ENCODE results near the gene ADGRG7. TPM values are rescaled to one million over a fixed set of nuclear protein-coding genes. Genes with fewer than 3 reads are reported as not detected.

ADGRG7 gene
- total and polyA plus RNA-seq, 9 of the 15 experiments (the other 6 are each of a cell fraction or from before 2014, with no cell fraction given) = 0.03 TPM; not detected in 7

DNA sequence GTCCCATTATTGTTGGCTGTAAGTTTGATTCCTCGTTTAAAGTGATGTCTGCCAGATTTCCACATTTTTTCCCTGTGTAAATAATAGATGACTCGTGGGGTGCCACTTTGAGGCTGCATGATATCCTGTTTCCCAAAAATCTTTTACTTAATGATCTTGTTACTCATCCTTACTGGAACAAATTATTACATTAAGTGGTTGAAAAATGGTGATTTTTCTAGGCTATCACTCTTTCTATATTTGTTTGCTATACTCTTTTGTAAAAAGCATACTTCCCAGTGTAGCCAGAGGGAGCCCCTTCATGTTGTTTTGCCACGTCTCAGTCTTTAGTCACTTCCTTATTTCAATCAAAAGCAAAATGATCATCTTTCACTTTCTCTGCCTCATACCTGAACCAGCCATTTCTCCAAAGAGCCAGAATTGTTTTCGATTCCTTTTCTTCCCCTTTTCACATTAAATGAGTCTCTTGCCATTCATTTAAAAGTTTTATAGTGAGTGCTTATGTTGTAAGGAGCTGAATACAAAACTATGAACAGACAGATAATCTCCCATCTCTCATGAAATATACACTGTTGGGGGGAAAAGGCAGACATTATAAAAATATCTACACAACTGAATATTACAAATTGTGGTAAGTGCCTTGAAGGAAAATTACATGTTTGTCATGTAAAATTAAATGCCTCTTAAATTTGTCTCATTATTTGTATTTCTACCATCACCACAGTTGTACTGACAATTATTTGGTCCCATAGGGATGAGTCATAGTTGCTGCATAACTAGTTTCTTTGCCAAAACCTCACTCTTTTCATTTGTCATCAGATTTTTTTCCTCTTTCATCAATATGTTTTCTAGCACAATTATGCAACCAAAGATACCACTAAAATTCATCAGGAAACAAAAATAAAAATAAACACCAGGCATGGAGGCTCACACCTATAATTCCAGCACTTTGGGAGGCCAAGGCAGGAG, 41.5 kb downstream of the ADGRG7 start (continued):
- no peak for TF ChIP-seq BRD9 (IDR thresholded peaks at IDR 0.05; ENCODE audit: low read depth, partially characterized antibody)
- no peak for TF ChIP-seq ZNF764 (CRISPR knock-in tag; IDR thresholded peaks at IDR 0.05; ENCODE audit: low read depth)
- TF ChIP-seq E2F8 (IDR thresholded peaks at IDR 0.05; ENCODE audit: low read depth, partially characterized antibody) = no peak
- TF ChIP-seq NFIC (IDR thresholded peaks at IDR 0.05) = no peak
- TF ChIP-seq ZBED1 (IDR thresholded peaks at IDR 0.05) = no peak
- no peak for TF ChIP-seq POLR2AphosphoS2 (IDR thresholded peaks at IDR 0.05; ENCODE audit: low read length)
- 0 out of 2 replicates have a peak, but pooled peaks have one; percentile 2 for TF ChIP-seq ZNF316 (IDR thresholded peaks at IDR 0.05)
- no peak for TF ChIP-seq MTA3 (IDR thresholded peaks at IDR 0.05; ENCODE audit: borderline replicate concordance)
- no peak for TF ChIP-seq KDM5B (IDR thresholded peaks at IDR 0.05; ENCODE audit: insufficient replicate concordance, low read depth, low read length)
- TF ChIP-seq, protein P1, sequence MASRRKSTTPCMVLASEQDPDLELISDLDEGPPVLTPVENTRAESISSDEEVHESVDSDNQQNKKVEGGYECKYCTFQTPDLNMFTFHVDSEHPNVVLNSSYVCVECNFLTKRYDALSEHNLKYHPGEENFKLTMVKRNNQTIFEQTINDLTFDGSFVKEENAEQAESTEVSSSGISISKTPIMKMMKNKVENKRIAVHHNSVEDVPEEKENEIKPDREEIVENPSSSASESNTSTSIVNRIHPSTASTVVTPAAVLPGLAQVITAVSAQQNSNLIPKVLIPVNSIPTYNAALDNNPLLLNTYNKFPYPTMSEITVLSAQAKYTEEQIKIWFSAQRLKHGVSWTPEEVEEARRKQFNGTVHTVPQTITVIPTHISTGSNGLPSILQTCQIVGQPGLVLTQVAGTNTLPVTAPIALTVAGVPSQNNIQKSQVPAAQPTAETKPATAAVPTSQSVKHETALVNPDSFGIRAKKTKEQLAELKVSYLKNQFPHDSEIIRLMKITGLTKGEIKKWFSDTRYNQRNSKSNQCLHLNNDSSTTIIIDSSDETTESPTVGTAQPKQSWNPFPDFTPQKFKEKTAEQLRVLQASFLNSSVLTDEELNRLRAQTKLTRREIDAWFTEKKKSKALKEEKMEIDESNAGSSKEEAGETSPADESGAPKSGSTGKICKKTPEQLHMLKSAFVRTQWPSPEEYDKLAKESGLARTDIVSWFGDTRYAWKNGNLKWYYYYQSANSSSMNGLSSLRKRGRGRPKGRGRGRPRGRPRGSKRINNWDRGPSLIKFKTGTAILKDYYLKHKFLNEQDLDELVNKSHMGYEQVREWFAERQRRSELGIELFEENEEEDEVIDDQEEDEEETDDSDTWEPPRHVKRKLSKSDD (conservative IDR thresholded peaks at IDR 0.05; ENCODE audit: low read length) = no peak
- TF ChIP-seq, protein P2, sequence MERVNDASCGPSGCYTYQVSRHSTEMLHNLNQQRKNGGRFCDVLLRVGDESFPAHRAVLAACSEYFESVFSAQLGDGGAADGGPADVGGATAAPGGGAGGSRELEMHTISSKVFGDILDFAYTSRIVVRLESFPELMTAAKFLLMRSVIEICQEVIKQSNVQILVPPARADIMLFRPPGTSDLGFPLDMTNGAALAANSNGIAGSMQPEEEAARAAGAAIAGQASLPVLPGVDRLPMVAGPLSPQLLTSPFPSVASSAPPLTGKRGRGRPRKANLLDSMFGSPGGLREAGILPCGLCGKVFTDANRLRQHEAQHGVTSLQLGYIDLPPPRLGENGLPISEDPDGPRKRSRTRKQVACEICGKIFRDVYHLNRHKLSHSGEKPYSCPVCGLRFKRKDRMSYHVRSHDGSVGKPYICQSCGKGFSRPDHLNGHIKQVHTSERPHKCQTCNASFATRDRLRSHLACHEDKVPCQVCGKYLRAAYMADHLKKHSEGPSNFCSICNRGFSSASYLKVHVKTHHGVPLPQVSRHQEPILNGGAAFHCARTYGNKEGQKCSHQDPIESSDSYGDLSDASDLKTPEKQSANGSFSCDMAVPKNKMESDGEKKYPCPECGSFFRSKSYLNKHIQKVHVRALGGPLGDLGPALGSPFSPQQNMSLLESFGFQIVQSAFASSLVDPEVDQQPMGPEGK (CRISPR knock-in tag; IDR thresholded peaks at IDR 0.05; ENCODE audit: borderline replicate concordance) = no peak
- TF ChIP-seq ESRRB (CRISPR knock-in tag; IDR thresholded peaks at IDR 0.05; ENCODE audit: borderline replicate concordance) = no peak
- TF ChIP-seq, protein P3, sequence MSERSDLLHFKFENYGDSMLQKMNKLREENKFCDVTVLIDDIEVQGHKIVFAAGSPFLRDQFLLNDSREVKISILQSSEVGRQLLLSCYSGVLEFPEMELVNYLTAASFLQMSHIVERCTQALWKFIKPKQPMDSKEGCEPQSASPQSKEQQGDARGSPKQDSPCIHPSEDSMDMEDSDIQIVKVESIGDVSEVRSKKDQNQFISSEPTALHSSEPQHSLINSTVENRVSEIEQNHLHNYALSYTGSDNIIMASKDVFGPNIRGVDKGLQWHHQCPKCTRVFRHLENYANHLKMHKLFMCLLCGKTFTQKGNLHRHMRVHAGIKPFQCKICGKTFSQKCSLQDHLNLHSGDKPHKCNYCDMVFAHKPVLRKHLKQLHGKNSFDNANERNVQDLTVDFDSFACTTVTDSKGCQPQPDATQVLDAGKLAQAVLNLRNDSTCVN (CRISPR knock-in tag; IDR thresholded peaks at IDR 0.05) = no peak
- TF ChIP-seq HDAC2 (IDR thresholded peaks at IDR 0.05) = no peak
- TF ChIP-seq CREBBP (IDR thresholded peaks at IDR 0.05; ENCODE audit: low read depth, low read length) = no peak
